ENCODE data around the gene MRPS5.
"Not testable (repeated sequence)": the region's sequence is repeated elsewhere in the genome, so short reads cannot be mapped to it uniquely, and the experiment has no call there.

MRPS5 gene

DNA sequence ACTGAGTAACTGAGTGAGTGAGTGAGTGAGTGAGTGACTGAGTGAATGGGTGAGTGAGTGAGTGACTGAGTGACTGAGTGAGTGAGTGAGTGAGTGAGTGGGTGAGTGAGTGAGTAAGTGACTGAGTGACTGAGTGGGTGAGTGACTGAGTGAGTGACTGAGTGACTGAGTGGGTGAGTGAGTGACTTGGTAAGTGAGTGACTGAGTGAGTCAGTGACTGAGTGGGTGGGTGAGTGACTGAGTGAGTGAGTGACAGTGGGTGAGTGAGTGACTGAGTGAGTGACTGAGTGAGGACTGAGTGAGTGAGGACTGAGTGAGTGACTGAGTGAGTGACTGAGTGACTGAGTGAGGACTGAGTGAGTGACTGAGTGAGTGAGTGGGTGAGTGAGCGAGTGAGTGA lies 82.2 kb downstream of the MRPS5 start:
- no peak overlapping the region for H3K27ac ChIP-seq (ENCODE audit: low read length)
- H3K4me1 ChIP-seq (ENCODE audit: control insufficient read depth, insufficient read depth, low read length) = no peaks in the 10 kb centered on the region
- no peak overlapping the region for H3K4me3 ChIP-seq (ENCODE audit: low read length)
- no CpG with 5 or more reads among the region's 1 CpG for WGBS (ENCODE audit: insufficient coverage, insufficient read length)
- H3K27me3 ChIP-seq (ENCODE audit: control insufficient read depth, insufficient read depth, low read length) = no peaks in the 10 kb centered on the region
- DNase-seq (ENCODE audit: low read depth, low spot score) = no peak
- H3K9me3 ChIP-seq (ENCODE audit: control insufficient read depth, insufficient read depth, low read length) = no peaks in the 10 kb centered on the region
- no peaks in the 10 kb centered on the region for H3K36me3 ChIP-seq (ENCODE audit: control insufficient read depth, insufficient read depth, low read length)

DNA sequence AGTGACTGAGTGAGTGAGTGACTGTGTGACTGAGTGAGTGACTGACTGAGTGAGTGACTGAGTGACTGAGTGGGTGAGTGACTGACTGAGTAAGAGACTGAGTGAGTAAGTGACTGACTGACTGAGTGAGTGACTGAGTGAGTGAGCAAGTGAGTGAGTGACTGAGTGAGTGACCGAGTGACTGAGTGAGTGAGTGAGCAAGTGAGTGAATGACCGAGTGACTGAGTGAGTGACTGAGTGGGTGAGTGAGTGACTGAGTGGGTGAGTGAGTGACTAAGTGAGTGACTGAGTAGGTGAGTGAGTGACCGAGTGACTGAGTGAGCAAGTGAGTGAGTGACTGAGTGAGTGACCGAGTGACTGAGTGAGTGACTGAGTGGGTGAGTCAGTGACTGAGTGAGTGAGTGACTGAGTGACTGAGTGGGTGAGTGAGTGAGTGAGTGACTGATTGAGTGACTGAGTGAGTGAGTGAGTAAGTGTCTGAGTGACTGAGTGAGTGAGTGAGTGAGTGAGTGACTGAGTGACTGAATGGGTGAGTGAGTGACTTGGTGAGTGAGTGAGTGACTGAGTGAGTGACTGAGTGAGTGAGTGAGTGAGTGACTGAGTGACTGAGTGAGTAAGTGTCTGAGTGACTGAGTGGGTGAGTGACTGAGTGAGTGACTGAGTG lies 82.8 kb downstream of the MRPS5 start:
- no peak for DNase-seq (ENCODE audit: low read depth, low spot score)
- no peak overlapping the region for H3K27ac ChIP-seq (ENCODE audit: low read length)
- no peaks in the 10 kb centered on the region for H3K27me3 ChIP-seq (ENCODE audit: control insufficient read depth, insufficient read depth, low read length)
- no CpG with 5 or more reads among the region's 4 CpGs for WGBS (ENCODE audit: insufficient coverage, insufficient read length)
- no peak overlapping the region for H3K4me3 ChIP-seq (ENCODE audit: low read length)
- H3K36me3 ChIP-seq (ENCODE audit: control insufficient read depth, insufficient read depth, low read length) = no peaks in the 10 kb centered on the region
- no peaks in the 10 kb centered on the region for H3K4me1 ChIP-seq (ENCODE audit: control insufficient read depth, insufficient read depth, low read length)
- no peaks in the 10 kb centered on the region for H3K9me3 ChIP-seq (ENCODE audit: control insufficient read depth, insufficient read depth, low read length)

DNA sequence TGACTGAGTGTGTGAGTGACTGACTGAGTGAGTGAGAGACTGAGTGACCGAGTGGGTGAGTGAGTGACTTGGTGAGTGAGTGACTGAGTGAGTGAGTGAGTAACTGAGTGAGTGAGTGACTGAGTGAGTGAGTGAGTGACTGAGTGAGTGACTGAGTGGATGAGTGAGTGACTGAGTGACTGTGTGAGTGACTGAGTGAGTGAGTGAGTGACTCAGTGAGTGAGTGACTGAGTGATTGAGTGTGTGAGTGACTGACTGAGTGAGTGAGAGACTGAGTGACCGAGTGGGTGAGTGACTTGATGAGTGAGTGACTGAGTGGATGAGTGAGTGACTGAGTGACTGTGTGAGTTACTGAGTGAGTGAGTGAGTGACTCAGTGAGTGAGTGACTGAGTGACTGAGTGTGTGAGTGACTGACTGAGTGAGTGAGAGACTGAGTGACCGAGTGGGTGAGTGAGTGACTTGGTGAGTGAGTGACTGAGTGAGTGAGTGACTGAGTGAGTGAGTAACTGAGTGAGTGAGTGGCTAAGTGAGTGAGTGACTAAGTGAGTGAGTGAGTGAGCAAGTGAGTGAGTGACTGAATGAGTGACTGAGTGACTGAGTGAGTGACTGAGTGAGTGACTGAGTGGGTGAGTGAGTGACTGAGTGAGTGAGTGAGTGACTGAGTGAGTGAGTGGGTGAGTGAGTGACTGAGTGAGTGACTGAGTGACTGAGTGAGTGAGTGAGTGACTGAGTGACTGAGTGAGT lies 83.6 kb downstream of the MRPS5 start:
- H3K9me3 ChIP-seq (ENCODE audit: control insufficient read depth, insufficient read depth, low read length); H3K4me1 ChIP-seq (ENCODE audit: control insufficient read depth, insufficient read depth, low read length); H3K27me3 ChIP-seq (ENCODE audit: control insufficient read depth, insufficient read depth, low read length); DNase-seq (ENCODE audit: low read depth, low spot score); H3K4me3 ChIP-seq (ENCODE audit: low read length); H3K36me3 ChIP-seq (ENCODE audit: control insufficient read depth, insufficient read depth, low read length); H3K27ac ChIP-seq (ENCODE audit: low read length): not testable (repeated sequence)
- WGBS (ENCODE audit: insufficient coverage, insufficient read length) = no CpG with 5 or more reads among the region's 3 CpGs

DNA sequence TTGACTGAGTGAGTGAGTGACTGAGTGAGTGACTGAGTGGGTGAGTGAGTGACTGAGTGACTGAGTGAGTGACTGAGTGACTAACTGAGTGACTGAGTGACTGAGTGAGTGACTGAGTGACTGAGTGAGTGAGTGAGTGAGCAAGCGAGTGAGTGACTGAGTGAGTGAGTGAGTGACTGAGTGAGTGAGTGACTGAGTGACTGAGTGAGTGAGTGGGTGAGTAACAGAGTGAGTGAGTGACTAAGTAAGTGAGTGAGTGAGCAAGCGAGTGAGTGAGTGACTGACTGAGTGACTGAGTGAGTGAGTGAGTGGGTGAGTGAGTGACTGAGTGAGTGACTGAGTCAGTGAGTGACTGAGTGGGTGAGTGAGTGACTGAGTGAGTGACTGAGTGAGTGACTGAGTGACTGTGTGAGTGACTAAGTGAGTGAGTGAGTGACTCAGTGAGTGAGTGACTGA lies 84.2 kb downstream of the MRPS5 start:
- Histone ChIP-seq H3K4me1 (ENCODE audit: control insufficient read depth, insufficient read depth, low read length) (no peaks in the 10 kb centered on the region), H3K4me3 (ENCODE audit: low read length) (no peak overlapping the region), H3K9me3 (ENCODE audit: control insufficient read depth, insufficient read depth, low read length) (no peaks in the 10 kb centered on the region), H3K36me3 (ENCODE audit: control insufficient read depth, insufficient read depth, low read length) (no peaks in the 10 kb centered on the region), H3K27me3 (ENCODE audit: control insufficient read depth, insufficient read depth, low read length) (no peaks in the 10 kb centered on the region), H3K27ac (ENCODE audit: low read length) (no peak overlapping the region)
- WGBS (ENCODE audit: insufficient coverage, insufficient read length) = no CpG with 5 or more reads among the region's 2 CpGs
- DNase-seq (ENCODE audit: low read depth, low spot score) = no peak

DNA sequence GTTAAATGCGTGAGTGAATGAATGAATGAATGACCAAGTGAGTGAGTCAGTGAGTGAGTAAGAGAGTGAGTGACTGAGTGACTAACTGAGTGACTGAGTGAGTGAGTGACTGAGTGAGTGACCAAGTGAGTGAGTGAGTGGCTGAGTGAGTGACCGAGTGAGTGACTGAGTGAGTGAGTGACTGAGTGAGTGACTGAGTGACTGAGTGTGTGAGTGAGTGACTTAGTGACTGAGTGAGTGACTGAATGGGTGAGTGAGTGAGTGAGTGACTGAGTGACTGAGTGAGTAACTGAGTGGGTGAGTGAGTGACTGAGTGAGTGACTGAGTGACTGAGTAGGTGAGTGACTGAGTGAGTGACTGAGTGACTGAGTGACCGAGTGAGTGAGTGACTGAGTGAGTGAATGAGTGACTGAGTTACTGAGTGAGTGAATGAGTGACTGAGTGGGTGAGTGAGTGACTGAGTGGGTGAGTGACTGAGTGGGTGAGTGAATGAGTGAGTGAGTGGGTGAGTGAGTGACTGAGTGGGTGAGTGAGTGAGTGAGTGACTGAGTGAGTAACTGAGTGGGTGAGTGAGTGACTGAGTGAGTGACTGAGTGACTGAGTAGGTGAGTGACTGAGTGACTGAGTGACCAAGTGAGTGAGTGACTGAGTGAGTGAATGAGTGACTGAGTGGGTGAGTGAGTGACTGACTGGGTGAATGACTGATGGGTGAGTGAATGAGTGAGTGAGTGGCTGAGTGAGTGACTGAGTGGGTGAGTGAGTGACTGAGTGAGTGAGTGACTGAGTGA lies 84.8 kb downstream of the MRPS5 start:
- Histone ChIP-seq H3K4me3 (ENCODE audit: low read length) (no peak overlapping the region), H3K9me3 (ENCODE audit: control insufficient read depth, insufficient read depth, low read length) (no peaks in the 10 kb centered on the region), H3K27me3 (ENCODE audit: control insufficient read depth, insufficient read depth, low read length) (no peaks in the 10 kb centered on the region), H3K27ac (ENCODE audit: low read length) (no peak overlapping the region), H3K36me3 (ENCODE audit: control insufficient read depth, insufficient read depth, low read length) (no peaks in the 10 kb centered on the region), H3K4me1 (ENCODE audit: control insufficient read depth, insufficient read depth, low read length) (no peaks in the 10 kb centered on the region)
- WGBS (ENCODE audit: insufficient coverage, insufficient read length) = no CpG with 5 or more reads among the region's 3 CpGs
- no peak for DNase-seq (ENCODE audit: low read depth, low spot score)
